T-helper 22 cell (primary cell): ENCODE data around the gene ESPNL.
"Not testable (repeated sequence)": the region's sequence is repeated elsewhere in the genome, so short reads cannot be mapped to it uniquely, and the experiment has no call there.

Source experiments
- DNase-seq: peaks from one replicate; pipeline ENCODE4 v3.0.0-alpha.2; 2020; ENCODE audit warnings: low read depth

The ESPNL gene

DNA sequence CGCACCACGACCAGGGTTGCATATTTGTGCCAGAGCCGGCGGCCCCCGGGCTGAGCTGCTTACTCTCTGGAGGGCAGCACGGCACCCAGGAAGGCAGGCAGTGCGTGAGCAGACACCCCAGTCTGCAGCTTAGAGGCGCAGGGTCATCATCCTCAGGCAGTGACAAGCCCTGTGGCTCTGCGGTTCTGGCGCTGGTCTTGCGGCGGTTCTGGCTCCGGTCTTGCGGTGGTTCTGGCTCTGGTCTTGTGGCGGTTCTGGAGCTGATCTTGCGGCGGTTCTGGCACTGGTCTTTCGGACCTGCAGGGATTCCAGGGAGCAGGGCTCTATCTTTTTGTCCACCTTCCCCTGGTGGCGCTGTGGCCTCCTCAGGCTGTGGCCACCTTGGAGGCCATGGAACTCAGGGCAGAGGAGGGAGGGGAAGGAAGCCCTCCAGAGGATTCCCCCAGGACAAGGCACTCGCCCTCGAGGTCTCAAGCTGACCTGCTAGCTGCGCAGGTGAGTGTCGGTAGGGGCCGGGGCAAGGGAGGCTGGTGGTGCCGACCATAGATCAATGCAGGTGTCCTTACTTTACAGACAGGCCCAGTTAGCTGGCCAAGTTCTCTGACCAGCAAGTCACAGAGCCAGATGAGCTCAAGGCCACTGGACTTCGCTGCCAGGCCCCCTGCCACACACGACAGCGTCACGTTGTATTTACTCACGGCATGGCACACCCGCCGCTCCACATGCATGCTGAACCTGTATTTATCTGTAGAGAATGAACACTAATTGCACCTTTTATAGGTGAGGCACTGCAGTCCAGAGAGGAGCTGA lies 14.9 kb downstream of the ESPNL start:
- no peak for DNase-seq

DNA sequence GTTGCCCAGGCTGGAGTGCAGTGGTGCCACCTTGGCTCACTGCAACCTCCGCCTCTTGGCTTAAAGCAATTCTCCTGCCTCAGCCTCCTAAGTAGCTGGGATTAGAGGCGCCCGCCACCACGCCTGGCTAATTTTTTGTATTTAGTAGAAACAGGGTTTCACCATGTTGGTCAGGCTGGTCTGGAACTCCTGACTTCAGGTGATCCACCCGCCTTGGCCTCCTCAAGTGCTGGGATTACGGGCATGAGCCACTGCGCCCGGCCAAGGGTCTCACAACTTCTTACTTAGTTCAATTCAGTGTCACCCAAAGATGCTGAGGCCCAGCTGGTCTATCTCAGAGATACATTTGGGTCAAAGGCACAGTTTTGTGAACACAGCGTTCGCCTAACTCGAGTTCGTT lies 15.6 kb downstream of the ESPNL start:
- DNase-seq, result not testable (repeated sequence)

DNA sequence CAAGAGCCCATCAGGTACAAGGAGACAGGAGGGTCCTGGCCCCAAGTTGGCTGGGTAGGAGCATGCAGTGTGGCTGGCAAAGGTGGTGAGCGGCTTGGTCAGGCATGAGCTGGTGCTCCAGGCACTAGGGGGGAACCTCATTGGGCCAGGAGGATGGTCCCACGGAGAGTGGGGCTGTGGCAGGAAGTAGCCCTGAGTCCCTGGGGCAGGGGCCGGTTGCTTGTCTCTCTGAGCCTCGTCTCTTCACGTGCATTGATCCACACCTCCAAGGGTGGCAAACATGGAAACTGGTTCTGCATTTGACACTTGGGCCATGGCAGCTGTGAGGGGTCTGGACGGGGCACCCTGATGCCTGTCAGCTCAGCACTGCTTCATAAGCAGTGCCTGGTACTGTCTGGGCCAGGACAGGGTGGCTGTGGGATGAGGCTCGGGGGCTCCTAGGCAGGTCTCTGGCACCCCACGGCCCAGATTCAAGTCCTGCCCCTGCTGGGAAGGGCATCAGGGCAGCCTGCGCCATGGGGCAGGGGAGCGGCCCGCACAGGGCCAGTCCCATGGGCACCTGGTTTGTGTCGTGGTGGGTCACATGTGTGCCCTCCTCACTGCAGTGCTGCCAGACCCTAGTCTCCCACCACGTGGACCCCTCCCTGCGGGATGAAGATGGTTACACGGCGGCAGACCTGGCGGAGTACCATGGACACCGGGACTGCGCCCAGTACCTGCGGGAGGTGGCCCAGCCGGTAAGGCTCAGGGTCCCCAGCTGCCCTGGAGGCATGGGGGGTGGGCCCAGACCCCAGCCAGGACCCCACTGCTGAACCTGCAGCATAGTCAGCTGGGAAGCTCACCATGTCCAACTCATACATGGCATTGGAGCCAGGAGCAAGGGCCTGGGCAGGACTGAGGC lies 16.4 kb downstream of the ESPNL start:
- no peak for DNase-seq

DNA sequence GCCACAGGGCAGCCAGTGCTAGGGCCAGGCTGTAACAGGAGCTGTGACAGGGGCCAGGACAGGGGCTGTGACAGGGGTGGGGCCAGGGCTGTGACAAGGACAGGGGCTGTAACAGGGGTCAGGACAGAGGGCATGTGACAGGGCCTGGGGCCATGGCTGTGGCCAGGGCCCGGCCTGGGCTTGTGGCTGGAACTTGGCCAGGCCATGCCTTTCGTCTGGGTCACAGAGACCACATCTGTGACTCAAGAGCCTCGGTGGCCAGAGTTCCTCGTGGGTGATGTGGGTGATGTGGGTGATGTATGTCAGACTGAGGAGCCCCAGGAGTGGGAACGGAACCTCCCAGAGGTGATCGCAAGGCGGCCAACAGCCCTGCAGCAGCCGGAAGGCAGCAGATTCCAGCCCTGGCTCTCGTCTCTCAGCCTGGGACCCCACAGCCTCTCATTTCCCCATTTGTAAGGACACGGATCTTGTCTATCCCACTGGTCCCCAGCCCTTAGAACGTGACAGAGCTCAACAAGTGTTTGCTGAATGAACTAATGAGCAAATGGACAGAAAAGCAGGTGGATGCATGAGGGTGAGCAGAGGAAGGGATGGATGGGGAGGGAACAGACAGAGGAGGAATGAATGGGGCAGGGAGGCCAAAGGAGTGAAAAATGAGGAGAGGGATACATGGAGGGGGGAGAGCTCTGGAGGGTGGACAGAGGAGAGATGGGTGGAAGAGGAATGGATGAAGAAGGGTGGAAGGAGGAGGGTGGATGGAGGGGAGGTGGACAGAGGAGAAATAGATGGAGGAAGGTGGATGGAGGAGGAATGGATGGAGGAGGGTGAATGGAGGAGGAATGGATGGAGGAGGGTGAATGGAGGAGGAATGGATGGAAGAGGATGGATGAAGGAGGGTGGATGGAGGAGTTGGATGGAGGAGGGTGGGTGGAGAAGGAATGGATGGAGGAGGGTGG lies 17.3 kb downstream of the ESPNL start:
- DNase-seq, result no peak

DNA sequence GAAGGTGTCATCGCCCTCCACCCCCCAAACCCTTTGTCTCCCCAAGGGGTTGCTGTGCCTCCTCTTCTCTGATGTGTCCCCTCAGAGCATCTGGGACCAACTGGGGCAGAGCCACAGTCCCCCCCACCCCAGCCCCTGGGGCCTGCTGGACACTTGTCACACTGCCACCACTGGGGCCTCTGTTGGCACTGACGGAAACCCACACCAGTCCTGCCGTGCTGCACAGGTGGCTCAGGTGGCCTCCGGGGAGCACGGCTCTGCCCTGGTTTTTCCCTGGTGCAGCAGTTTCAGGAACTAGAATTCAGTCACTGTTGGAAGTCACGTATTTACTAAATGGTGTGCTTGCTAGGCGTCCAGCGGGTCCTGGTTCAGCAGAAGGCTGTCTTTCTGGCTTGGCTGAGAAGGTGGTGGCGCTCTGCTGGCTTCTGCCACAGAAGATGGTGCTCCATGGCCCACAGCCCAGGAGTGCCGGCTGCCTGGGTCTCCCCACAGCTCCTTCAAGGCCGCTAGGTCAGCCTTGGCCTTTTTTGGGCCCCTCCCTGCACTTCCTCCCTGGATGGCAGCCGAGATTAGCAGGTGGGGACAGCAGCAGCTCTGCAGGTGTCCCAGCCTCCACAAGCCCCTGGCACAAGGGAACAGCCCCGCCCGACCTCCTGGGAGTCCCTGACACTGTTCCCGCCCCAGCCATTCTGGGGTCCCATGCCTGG lies 19.8 kb downstream of the ESPNL start:
- no peak for DNase-seq

DNA sequence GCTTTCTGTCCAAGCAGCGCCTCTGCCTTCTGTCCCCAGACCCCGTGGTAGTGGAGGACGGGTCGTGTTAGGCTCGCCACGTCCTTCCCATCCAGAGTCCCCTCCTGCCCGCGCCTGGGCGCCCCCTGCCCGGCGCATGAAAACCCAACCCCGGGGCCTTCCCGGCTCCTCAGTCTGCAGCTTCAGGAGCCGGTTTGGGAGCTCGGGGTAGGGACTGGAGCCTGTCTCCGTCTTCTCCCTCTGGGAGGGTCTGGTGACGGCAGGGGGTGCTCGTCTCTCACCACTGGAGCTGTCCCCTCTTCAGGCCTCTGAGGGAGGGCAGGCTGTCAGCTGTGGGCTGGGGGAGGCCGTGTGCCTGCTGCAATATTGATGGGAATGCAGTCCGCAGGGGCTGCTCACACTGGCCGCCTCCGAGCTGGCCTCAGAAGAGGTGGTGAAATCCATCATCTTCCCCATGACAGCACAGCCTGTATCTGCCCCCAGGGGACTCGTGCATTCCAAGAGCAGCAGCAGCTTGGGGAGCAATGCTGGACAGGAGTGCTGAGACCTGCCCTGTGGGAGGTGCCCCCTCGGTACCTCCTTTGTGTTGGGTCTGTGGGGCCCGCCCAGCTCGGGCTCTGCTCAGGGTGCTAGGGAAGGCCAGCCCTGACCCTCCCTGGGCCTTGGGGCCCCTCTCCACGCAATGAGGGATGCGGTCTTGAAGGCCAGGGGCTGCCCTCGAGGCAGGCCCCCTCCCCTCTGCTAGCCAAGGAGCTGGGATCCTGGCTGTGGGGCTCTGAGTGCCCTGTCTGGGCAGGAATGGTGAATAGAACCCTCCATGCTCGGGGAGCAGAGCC lies 20.5 kb downstream of the ESPNL start:
- DNase-seq, result no peak

DNA sequence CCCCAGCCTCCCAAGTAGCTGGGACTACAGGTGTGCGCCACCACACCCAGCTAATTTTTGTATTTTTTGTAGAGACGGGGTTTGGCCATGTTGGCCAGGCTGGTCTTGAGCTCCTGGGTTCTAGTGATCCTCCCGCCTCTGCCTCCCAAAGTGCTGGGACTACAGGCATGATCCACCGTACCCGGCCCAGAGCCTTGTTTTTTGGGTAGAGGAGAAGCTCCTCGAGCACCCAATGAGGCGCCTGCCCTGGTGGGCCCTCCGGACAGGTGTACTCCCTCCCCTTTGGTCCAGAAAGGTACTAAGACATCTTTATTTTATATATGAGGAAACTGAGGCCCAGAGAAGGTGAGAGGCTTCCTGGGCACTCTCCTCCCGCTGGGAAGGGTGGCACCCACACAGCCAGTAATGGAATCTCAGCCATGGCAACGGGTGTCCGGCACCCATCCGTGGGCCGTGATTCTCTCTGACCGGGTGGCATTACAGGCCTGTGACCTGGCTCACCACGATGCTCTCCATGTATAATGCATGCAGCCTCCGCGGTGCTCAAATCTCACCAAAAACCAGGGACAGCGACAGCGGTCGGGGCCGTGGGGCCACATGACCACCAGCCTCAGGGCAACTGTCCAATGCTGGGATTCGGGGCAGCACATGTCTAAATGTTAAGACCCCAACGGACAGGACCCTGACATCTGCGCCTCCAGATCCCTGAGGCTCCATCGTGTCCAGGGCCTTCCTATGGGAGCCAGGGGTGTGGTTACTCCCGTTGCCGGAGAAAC lies 21.6 kb downstream of the ESPNL start:
- DNase-seq, result no peak

DNA sequence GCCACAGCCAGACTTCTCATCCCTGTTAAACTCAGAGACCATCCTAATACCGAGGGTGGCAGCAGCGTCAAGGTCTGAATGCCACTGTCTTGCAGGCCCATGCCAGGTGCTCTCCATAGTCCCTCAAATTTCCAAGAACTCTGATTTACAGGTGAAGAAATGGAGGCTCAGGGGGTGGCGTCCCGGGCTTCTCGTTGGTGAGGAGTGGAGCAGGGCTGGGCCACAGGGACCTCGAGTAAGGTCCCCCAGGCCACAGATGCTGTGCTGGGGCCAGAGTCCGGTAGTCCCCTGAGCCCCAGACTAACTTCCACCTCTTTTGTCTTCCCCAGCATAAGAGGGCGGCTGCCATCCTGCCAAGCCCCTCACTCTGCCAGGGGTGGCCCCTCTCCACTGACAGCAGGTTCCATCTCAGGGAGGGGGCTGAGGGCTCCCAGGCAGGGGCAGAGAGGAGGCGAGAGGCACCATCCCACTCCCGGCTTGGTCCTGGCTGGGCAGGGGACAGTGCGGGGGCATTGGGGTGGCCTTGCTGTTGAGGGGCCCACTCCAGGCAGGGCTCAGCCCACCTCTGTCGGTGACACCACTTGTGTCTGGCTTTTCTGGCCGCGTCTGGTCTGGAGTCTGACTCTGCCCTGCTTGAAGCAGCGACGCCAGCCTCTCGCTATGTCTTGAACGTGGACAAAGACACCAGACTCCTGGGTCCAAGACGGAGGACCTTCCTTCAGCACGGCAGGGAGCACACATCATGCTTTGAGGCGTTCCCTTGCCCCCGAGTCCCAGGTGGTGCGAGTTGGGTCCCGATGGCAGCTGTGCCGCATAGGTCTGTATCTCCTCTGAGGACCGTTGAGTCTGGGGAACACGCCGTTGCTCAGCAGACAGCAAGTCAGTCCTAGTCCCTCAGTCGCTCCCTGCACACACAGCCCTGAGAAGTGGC lies 22.4 kb downstream of the ESPNL start:
- no peak for DNase-seq

DNA sequence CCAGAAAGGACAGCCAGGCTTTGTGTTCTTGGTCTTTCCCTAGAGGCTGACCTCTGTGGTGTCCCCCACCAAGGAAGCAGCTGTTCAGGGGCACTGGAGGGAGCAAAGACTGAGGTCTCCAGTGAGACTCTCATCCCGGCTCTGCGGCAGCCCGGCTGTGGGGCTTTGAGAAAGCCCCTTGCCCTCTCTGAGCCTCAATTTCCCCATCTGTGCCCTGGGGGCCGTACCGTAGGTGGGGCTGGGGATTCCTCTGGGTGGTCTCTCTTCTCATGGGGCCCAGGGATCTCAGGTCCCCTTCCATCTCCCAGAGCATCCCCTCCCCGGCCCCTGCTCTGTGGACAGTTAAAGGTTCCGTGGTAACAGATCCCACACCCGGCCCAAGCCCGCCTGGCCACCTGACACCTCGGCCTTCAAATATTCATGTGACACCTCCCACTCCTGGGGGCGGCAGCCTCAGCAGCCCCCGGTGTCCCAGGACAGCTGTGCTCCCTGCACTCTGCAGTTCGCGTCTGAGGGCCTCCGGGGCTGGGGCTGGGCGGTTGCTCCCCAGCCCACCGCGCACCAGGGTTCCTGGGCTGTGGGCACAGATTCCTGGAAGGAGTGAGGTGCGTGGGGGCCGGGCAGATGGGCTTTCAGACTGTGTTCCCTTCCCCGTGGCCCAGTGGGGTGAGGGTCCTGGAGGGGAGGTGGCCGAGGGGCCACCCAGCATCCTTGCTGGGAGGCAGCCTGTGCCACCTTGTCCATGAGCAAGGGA lies 23.3 kb downstream of the ESPNL start:
- no peak for DNase-seq

DNA sequence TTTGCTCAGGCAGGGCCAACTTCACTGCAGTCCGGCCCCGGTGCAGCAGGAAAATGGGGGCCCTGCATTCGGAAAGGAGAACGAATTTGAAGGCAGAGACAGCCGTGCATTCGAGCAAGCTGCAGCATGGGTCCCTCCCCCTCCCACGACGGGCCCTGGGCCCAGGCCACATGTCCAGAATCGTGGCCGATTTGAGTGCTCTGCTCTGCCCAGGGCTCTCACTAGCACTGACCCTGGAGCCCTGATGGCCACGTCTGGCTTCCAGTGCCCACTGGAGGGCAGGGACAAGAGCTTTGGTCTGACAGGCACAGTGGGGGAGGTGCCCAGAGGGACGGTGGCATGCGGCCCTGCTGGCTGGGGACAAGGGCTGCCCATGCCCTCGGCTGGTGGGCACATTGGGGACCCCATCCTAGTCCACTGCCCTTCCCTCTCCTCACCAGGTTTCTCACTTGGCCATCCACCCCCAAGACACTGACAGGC lies 23.9 kb downstream of the ESPNL start:
- no peak for DNase-seq

DNA sequence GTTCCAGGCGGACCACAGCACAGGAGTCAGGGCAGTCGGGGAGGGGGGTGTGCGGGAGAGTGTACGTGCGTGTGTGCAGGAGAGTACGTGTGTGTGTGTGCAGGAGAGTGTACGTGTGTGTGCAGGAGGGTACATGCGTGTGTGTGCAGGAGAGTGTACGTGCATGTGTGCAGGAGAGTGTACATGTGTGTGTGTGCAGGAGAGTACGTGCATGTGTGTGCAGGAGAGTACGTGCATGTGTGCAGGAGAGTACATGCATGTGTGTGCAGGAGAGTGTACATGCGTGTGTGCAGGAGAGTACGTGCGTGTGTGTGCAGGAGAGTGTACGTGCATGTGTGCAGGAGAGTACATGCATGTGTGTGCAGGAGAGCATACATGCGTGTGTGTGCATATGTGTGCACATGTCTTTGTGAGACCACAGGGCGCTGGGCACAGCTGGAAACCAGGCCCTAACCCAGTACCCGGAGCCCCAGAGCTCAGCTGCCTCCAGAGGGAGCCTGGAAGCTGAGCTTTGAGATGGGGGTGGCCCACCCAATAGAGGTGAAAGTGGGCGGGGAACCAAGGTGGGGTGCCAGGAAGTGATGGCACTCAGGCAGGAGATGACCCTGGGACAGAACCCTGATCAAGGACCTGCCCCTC lies 24.5 kb downstream of the ESPNL start:
- DNase-seq, result no peak

DNA sequence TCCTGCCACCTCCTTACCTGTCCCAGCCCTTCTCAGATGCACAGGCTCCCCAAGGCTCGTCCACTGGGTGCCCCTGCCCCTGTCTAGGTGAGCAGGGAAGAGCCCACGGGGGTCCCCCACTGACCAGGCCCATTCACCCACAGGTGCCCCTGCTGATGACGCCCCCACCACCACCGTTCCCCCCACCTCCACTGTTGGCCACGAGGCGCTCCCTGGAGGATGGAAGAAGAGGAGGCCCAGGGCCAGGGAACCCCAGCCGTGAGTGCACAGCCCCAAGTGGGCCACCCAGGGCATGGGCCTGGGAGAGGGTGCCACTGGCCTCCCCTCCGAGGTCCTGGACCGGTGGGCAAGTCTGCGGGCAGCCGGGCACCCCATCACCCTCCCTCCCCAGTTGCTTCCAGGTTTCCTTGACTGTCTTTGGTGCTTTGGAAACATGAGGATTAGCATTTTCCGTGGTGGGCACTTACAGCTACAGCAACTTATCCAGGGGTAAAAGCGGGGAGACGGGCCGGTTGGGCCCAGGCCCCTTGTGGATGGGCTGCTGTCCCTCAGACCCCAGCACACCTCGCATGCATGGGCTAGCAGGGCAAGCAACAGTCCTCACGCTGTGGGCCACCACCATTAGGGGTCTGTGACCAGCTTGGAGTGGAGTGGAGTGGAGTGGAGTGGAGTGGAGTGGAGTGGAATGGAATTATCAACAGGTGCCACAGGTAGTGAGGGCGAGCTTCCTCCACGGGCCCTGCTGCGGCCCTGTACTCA lies 25.2 kb downstream of the ESPNL start:
- no peak for DNase-seq

DNA sequence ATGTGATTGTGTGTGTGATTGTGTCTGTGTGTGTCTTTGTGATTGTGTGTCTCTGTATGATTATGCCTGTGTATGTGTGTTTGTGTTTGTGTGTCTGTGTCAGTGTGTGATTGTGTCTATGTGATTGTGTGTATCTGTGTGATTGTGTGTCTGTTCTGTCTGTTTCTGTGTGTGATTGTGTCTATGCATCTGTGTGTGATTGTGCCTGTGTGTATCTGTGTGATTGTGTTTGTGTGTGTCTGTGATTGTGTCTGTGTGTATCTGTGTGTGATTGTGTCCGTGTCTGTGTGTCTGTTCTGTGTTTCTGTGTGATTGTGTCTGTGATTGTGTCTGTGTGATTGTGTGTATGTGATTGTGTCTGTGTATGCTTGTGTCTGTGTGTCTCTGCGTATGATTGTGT lies 26.2 kb downstream of the ESPNL start:
- DNase-seq, result no peak

DNA sequence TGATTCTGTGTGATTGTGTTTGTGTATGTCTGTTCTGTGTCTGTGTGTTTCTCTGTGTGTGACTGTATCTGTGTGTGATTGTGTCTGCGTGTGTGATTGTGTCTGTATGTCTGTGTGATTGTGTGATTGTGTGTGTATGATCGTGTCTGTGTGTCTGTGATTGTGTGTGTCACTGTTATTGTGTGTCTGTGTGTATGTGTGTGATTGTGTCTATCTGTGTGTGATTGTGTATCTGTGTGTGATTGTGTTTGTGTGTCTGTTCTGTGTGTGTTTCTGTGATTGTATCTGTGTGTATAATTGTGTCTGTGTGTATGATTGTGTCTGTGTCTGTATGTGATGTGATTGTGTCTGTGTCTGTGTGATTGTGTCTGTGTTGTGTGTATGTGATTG lies 26.6 kb downstream of the ESPNL start:
- no peak for DNase-seq

DNA sequence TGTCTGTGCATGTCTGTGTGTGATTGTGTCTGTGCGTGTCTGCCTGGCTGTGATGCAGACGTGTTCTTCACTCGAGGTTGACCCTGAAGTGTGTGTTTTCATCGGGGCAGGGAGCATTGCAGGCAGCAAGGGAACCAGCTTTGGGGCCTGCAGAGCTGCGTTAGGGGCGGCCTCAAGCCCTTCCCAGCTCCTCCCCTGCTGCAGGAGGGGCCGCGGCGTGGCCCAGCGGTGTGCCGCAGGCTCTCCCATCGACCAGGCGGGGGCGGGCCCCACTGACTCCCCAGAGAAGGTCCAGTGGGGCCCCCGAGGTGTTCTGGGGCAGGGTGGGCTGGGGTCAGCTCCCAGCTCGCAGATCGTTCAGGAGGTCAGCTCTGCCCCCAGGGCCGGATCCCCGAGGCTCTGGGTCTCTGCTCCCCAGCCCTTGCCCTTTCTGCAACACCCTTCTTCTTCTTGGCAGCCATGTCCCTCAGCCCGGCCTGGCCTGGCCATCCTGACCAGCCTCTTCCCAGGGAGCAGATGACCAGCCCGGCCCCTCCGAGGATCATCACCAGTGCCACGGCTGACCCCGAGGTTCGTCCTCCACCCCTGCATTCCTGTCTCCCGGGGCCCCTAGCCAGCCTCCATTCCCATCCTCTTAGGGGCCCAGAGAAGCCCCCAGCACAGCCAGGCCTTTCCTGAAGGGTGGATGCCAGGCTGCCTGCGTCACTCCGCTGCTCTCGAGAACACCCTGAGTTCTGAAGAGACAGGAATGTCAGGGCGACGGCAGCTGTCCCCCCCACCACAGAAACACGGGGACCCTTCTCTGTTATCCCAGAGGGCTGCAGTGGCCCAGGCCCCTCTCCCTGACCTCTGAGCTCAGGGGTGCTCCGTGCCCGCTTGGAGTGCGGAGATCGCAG lies 27.3 kb downstream of the ESPNL start:
- DNase-seq, result no peak
